A549 (cell line): ENCODE measurements around the gene FIBP. TPM values are rescaled to one million over a fixed set of nuclear protein-coding genes. Genes with fewer than 3 reads are reported as not detected.

ENCODE experiments used
- ATAC-seq, 2 experiments: fragments of 200-7000 bp in 1 of 2; fragments of >200 bp in 1 of 2; cut with Nextera tagmentation in 1 of 2; cut with Tn5 transposase in 1 of 2; 3 replicates each; pipeline versions ENCODE4 v1.8.0 to v1.9.1; 2018 to 2020; ENCODE audit warnings: mild to moderate bottlenecking in 1 of 2, moderate library complexity in 1 of 2
- CTCF ChIA-PET: fragments of 300-600 bp; sonication (Branson Sonifier 250); formaldehyde crosslinking; extraction: SDS; loops from one replicate; lab custom pipeline; 2021; ENCODE audit warnings: antibody characterized with exemption, inconsistent platforms; lab: Yijun Ruan, JAX
- POLR2A ChIA-PET: fragments of 350-600 bp; formaldehyde crosslinking; extraction: SDS; loops from one replicate; lab custom pipeline; 2021; ENCODE audit warnings: antibody characterized with exemption, inconsistent platforms; lab: Yijun Ruan, JAX
- DNase-seq, 2 experiments: peaks; one replicate each; pipeline versions ENCODE4 v3.0.0 to v3.0.0-alpha.2; 2011 to 2016; ENCODE audit warnings: low read depth in 1 of 2, low spot score in 1 of 2
- FAIRE-seq: peaks from 2 replicates; lab custom pipeline; 2011; peaks lifted over from hg19 to GRCh38; lab: Jason Lieb, UNC
- H3K27ac ChIP-seq, 2 experiments: fragments of >200 bp; sonication (Bioruptor Twin); formaldehyde crosslinking; 3 replicates each; pipeline ENCODE4 v1.5.1; 2016 to 2017
- H3K4me1 ChIP-seq: fragments of >200 bp; sonication (Bioruptor Twin); formaldehyde crosslinking; 3 replicates; pipeline ENCODE4 v1.6.1; 2016
- H3K4me2 ChIP-seq: fragments of >200 bp; sonication (Bioruptor Twin); formaldehyde crosslinking; 3 replicates; pipeline ENCODE4 v1.6.1; 2016
- H3K4me3 ChIP-seq: fragments of >200 bp; sonication (Bioruptor Twin); formaldehyde crosslinking; 3 replicates; pipeline ENCODE4 v1.5.1; 2016
- H3K9me3 ChIP-seq: fragments of >200 bp; sonication (Bioruptor Twin); formaldehyde crosslinking; 3 replicates; pipeline ENCODE4 v1.6.1; 2016
- ATOH8 ChIP-seq: fragments of 250-450 bp; sonication (Bioruptor Pico); IDR thresholded peaks from 2 replicates; pipeline ENCODE4 v1.5.0; 2020; ENCODE audit warnings: low read depth, mild to moderate bottlenecking, moderate library complexity
- BCL3 ChIP-seq: fragments of >200 bp; sonication (Bioruptor Twin); formaldehyde crosslinking; IDR thresholded peaks from 3 replicates; pipeline ENCODE4 v1.6.1; 2016
- CBX2 ChIP-seq: fragments of 200-600 bp; sonication (generic); IDR thresholded peaks from 2 replicates; pipeline ENCODE4 v1.6.1; 2016; ENCODE audit warnings: low read depth, mild to moderate bottlenecking, borderline replicate concordance
- E2F6 ChIP-seq: IDR thresholded peaks from 2 replicates; pipeline ENCODE4 v1.6.1; 2012; ENCODE audit warnings: low read depth, borderline replicate concordance
- ELK1 ChIP-seq: fragments of 150-350 bp; IDR thresholded peaks from 2 replicates; pipeline ENCODE4 v1.6.1; 2014; ENCODE audit warnings: low read depth, mild to moderate bottlenecking, low read length
- EP300 ChIP-seq, 2 experiments: fragments of >200 bp; sonication (Bioruptor Twin); formaldehyde crosslinking; IDR thresholded peaks; 2 replicates in 1 of 2; 3 replicates in 1 of 2; pipeline ENCODE4 v1.6.1; 2016 to 2017
- HMGXB4 ChIP-seq: fragments of 250-450 bp; sonication (Bioruptor Pico); IDR thresholded peaks from 2 replicates; pipeline ENCODE4 v1.5.0; 2021; ENCODE audit warnings: mild to moderate bottlenecking, moderate library complexity, borderline replicate concordance
- HOXA7 ChIP-seq: fragments of 250-450 bp; sonication (Bioruptor Pico); IDR thresholded peaks from 2 replicates; pipeline ENCODE4 v1.5.0; 2020; ENCODE audit warnings: mild to moderate bottlenecking, moderate library complexity
- HOXB13 ChIP-seq: fragments of 250-450 bp; sonication (Bioruptor Pico); IDR thresholded peaks from 2 replicates; pipeline ENCODE4 v1.5.0; 2020; ENCODE audit warnings: low read depth, mild to moderate bottlenecking, moderate library complexity
- HOXB5 ChIP-seq: fragments of 250-450 bp; sonication (Bioruptor Pico); IDR thresholded peaks from 2 replicates; pipeline ENCODE4 v1.5.0; 2020; ENCODE audit warnings: mild to moderate bottlenecking, moderate library complexity
- JUN ChIP-seq, 2 experiments: fragments of >200 bp; sonication (Bioruptor Twin); formaldehyde crosslinking; IDR thresholded peaks; 2 replicates in 1 of 2; 3 replicates in 1 of 2; pipeline ENCODE4 v1.6.1; 2016 to 2017
- MAX ChIP-seq: IDR thresholded peaks from 2 replicates; pipeline ENCODE4 v1.6.1; 2012
- MAZ ChIP-seq: fragments of 150-350 bp; IDR thresholded peaks from 2 replicates; pipeline ENCODE4 v1.6.1; 2014; ENCODE audit warnings: antibody characterized with exemption, low read depth, low read length, borderline replicate concordance
- MYC ChIP-seq: IDR thresholded peaks from 2 replicates; pipeline ENCODE4 v1.6.1; 2012; ENCODE audit warnings: mild to moderate bottlenecking, inconsistent platforms, low read length, improper control_type of control experiment, borderline replicate concordance
- NR3C1 ChIP-seq: fragments of >200 bp; sonication (Bioruptor Twin); formaldehyde crosslinking; IDR thresholded peaks from 3 replicates; pipeline ENCODE4 v1.6.1; 2017
- PHF8 ChIP-seq: fragments of 200-600 bp; sonication (generic); IDR thresholded peaks from 2 replicates; pipeline ENCODE4 v1.6.1; 2016; ENCODE audit warnings: low read depth, mild to moderate bottlenecking, antibody characterized with exemption, moderate library complexity, borderline replicate concordance
- POLR2A ChIP-seq: IDR thresholded peaks from 2 replicates; pipeline ENCODE4 v1.6.1; 2012; ENCODE audit warnings: mild to moderate bottlenecking, low read length
- RARB ChIP-seq: fragments of 250-450 bp; sonication (Bioruptor Pico); IDR thresholded peaks from 2 replicates; pipeline ENCODE4 v1.8.0; 2021; ENCODE audit warnings: mild to moderate bottlenecking, moderate library complexity
- RFX5 ChIP-seq: fragments of 450-650 bp; IDR thresholded peaks from 2 replicates; pipeline ENCODE4 v1.7.1; 2014; ENCODE audit warnings: antibody characterized with exemption, mild to moderate bottlenecking, moderate library complexity
- TP53 ChIP-seq: fragments of 250-450 bp; sonication (Bioruptor Pico); IDR thresholded peaks from 2 replicates; pipeline ENCODE4 v1.5.0; 2021; ENCODE audit warnings: mild to moderate bottlenecking, moderate library complexity
- ZC3H11A ChIP-seq: fragments of 450-650 bp; IDR thresholded peaks from 2 replicates; pipeline ENCODE4 v1.6.1; 2014; ENCODE audit warnings: antibody characterized with exemption, mild to moderate bottlenecking
- ZFP36 ChIP-seq: fragments of 450-650 bp; IDR thresholded peaks from 2 replicates; pipeline ENCODE4 v1.6.1; 2014; ENCODE audit warnings: borderline replicate concordance; ENCODE audit not compliant: partially characterized antibody
- WGBS: methylation state at CpG from one replicate; pipeline ENCODE4 v1.1.6; 2017; ENCODE audit errors: missing lambda C conversion rate; 5-methylcytosine and 5-hydroxymethylcytosine counted together
- polyA plus RNA-seq, 4 experiments: library from polyadenylated mRNA; depleted of rRNA in 3 of 4; stranded (reverse); fragments of >200 nt; fragmentation: RNase III in 1 of 4; extraction: RNeasy Plus Mini Kit Qiagen cat#74134 plus additional on column Dnase treatment in 1 of 4; gene quantifications; 2 replicates in 3 of 4; 3 replicates in 1 of 4; pipeline ENCODE4 v1.2.3, GENCODE V29; 2011 to 2017

The FIBP gene
- polyA plus RNA-seq, 2 of the 4 experiments (the other 2 are of a cell fraction) = 60.4 to 72.2 TPM

- no peak for TF ChIP-seq ELK1
- TF ChIP-seq ATOH8 (CRISPR knock-in tag) = 0 out of 2 replicates have a peak, but pooled peaks have one; percentile 24
- TF ChIP-seq HOXB13 (CRISPR knock-in tag) = peak; percentile 70; the same call in 1 of the 2 replicates
- TF ChIP-seq MAZ = 0 out of 2 replicates have a peak, but pooled peaks have one; percentile 4
- TF ChIP-seq PHF8 = peak; percentile 45; the same call in 1 of the 2 replicates
- TF ChIP-seq EP300 (IDR thresholded peaks at IDR 0.05) = no peak
- 0 out of 2 replicates have a peak, but pooled peaks have one; percentile 23 for TF ChIP-seq RARB
Measured at GRCh38 chr11:65859812-65860277, 28.4 kb downstream of the FIBP start (continued).

- peak; percentile 81; the same call in 2 of the 3 replicates for TF ChIP-seq BCL3
- 0 out of 2 replicates have a peak, but pooled peaks have one; percentile 38 for TF ChIP-seq E2F6
- TF ChIP-seq ZFP36 = peak; percentile 2
- no peak for TF ChIP-seq NR3C1
- TF ChIP-seq MAX = peak; percentile 65; the same call in 1 of the 2 replicates
- TF ChIP-seq HMGXB4 = no peak
- no peak for TF ChIP-seq HOXB5
- TF ChIP-seq MYC = 0 out of 2 replicates have a peak, but pooled peaks have one; percentile 13
- TF ChIP-seq POLR2A = peak; percentile 71
- TF ChIP-seq JUN (IDR thresholded peaks at IDR 0.05) = peak in 1 of 2 experiments; percentile 45; a peak in 1 of 5 replicates
- TF ChIP-seq RFX5 = 0 out of 2 replicates have a peak, but pooled peaks have one; percentile 32
- TF ChIP-seq TP53 = no peak
- TF ChIP-seq HOXA7 (CRISPR knock-in tag) = no peak
- TF ChIP-seq CBX2 = no peak
- no peak for TF ChIP-seq ZC3H11A
- DNase-seq (peak; percentile 97 to 99), FAIRE-seq (no peak), ATAC-seq (peak; percentile 57 to 82)
- H3K4me3 ChIP-seq = peak overlapping the region; percentile 70
- H3K9me3 ChIP-seq = no peaks in the 10 kb centered on the region
- H3K4me1 ChIP-seq = peaks cover 30% of the 10 kb centered on the region
- ChIA-PET POLR2A (interaction anchor here (0.5 to 3.4 kb wide), 17 partner anchors 10 to 244 kb away, joined by 3 to 36 read pairs (median 8); partner anchors contain the start of genes AP5B1, CCDC85B, FIBP and KAT5), CTCF (interaction anchor here (0.7 to 7.6 kb wide), 43 partner anchors 8 to 420 kb away, joined by 3 to 195 read pairs (median 4); partner anchors contain the start of genes AP5B1, CCDC85B, CTSW and EFEMP2)
- WGBS = under 1% methylated on average over 40 of the region's 46 CpGs
- peak overlapping the region; percentile 88 to 96 for H3K27ac ChIP-seq
- peak overlapping the region; percentile 87 for H3K4me2 ChIP-seq
Measured at GRCh38 chr11:65859095-65859811, 29.0 kb downstream of the FIBP start.
